A673 (cell line): ENCODE data around the gene SLC51A. TPM values are rescaled to one million over a fixed set of nuclear protein-coding genes. Genes with fewer than 3 reads are reported as not detected.
A peak's percentile ranks its signal among the peaks of the same experiment; 100 is the strongest.

Experiments
- BruUV-seq: library from RNA; stranded (reverse); fragments of 400-500 nt; replicated peaks from 2 replicates; lab custom pipeline; 2021; lab: Mats Ljungman, UMichigan
- CTCF ChIA-PET: fragments of 300-600 bp; sonication (Branson Sonifier 250); formaldehyde crosslinking; loops from one replicate; lab custom pipeline; 2022; ENCODE audit warnings: antibody characterized with exemption; lab: Charles Lee
- POLR2A ChIA-PET: fragments of 300-600 bp; sonication (Branson Sonifier 250); formaldehyde crosslinking; loops from one replicate; lab custom pipeline; 2022; ENCODE audit warnings: antibody characterized with exemption; ENCODE audit not compliant: low non-redundant PET; lab: Charles Lee
- DNase-seq: peaks from one replicate; pipeline ENCODE4 v3.0.0-alpha.2; 2015; ENCODE audit warnings: low spot score
- H3K27ac ChIP-seq: fragments of 200-600 bp; sonication (generic); 2 replicates; pipeline ENCODE4 v1.5.1; 2016; ENCODE audit warnings: mixed run types, low read depth, mild to moderate bottlenecking, mixed read lengths, antibody characterized with exemption, low read length; ENCODE audit not compliant: poor library complexity, severe bottlenecking
- H3K27me3 ChIP-seq: fragments of 200-600 bp; sonication (generic); replicated peaks from 2 replicates; pipeline ENCODE4 v1.6.1; 2017; ENCODE audit warnings: mixed run types, low read depth, mild to moderate bottlenecking, mixed read lengths, antibody characterized with exemption, low read length; ENCODE audit not compliant: insufficient read depth, poor library complexity
- H3K36me3 ChIP-seq: fragments of 200-600 bp; sonication (generic); 2 replicates; pipeline ENCODE4 v1.6.1; 2016; ENCODE audit warnings: mixed run types, mild to moderate bottlenecking, mixed read lengths, antibody characterized with exemption, low read length; ENCODE audit not compliant: insufficient read depth, poor library complexity, severe bottlenecking
- H3K4me1 ChIP-seq: fragments of 200-600 bp; sonication (generic); 2 replicates; pipeline ENCODE4 v1.6.1; 2017; ENCODE audit warnings: mixed run types, mild to moderate bottlenecking, mixed read lengths, antibody characterized with exemption, low read length; ENCODE audit not compliant: insufficient read depth, poor library complexity, severe bottlenecking
- H3K4me3 ChIP-seq: fragments of 200-600 bp; sonication (generic); 2 replicates; pipeline ENCODE4 v1.5.1; 2016; ENCODE audit warnings: low read depth, mixed run types, mild to moderate bottlenecking, mixed read lengths, low read length; ENCODE audit not compliant: poor library complexity, severe bottlenecking
- H3K9me3 ChIP-seq: fragments of 200-600 bp; sonication (generic); 2 replicates; pipeline ENCODE4 v1.6.1; 2016; ENCODE audit warnings: mixed run types, low read depth, mild to moderate bottlenecking, mixed read lengths, antibody characterized with exemption, low read length; ENCODE audit not compliant: poor library complexity, severe bottlenecking
- CTCF ChIP-seq: fragments of 300-800, 200-600 bp; sonication (generic); conservative IDR thresholded peaks from 2 replicates; pipeline ENCODE4 v1.5.1; 2017; ENCODE audit warnings: low read depth, mild to moderate bottlenecking, antibody characterized with exemption, low read length, moderate library complexity, mixed read lengths
- EZH2 ChIP-seq: fragments of 200-600 bp; sonication (generic); IDR thresholded peaks from 2 replicates; pipeline ENCODE4 v1.6.1; 2017; ENCODE audit warnings: borderline replicate concordance, low read depth, mild to moderate bottlenecking, mixed read lengths, antibody characterized with exemption, low read length; ENCODE audit not compliant: poor library complexity, severe bottlenecking
- intact Hi-C: fragments of 100-400 bp; cut with micrococcal nuclease; formaldehyde crosslinking; loops from one replicate; pipeline ENCODE4 v1.10.0; 2022; ENCODE audit not compliant: unreplicated experiment
- total RNA-seq: library from RNA; stranded (reverse); gene quantifications from 2 replicates; pipeline ENCODE4 v1.2.3, GENCODE V29; 2021

Gene SLC51A
- total RNA-seq, 1 experiment from 2014 or later, result not detected

- POLR2A ChIA-PET, result interaction anchor here (0.6 kb wide), 1 partner anchor 295 kb away, joined by 15 read pairs; no protein-coding TSS in a partner anchor
- TF ChIP-seq EZH2 (no peak), CTCF (no peak)
- Histone ChIP-seq H3K4me3 (no peak overlapping the region), H3K36me3 (no peaks in the 10 kb centered on the region), H3K9me3 (no peaks in the 10 kb centered on the region), H3K27ac (no peak overlapping the region), H3K4me1 (no peaks in the 10 kb centered on the region), H3K27me3 (no peaks in the 10 kb centered on the region)
- BruUV-seq, result no TSS peak
- CTCF ChIA-PET, result no interaction called here
- DNase-seq, result no peak
- intact Hi-C loops, result no loop called here
Observed at GRCh38 chr3:196189566-196190347, 26.6 kb upstream of the SLC51A start.

GRCh38 chr3:196192036-196192523, 24.3 kb upstream of the SLC51A start:
- Histone ChIP-seq H3K4me3 (no peak overlapping the region), H3K27me3 (no peaks in the 10 kb centered on the region), H3K27ac (no peak overlapping the region), H3K9me3 (no peaks in the 10 kb centered on the region), H3K36me3 (no peaks in the 10 kb centered on the region), H3K4me1 (no peaks in the 10 kb centered on the region)
- ChIA-PET POLR2A (no interaction called here), CTCF (no interaction called here)
- DNase-seq, result no peak
- no TSS peak for BruUV-seq
- intact Hi-C loops, result no loop called here
- TF ChIP-seq CTCF (peak; percentile 32; the same call in 1 of the 2 replicates), EZH2 (no peak)

GRCh38 chr3:196192524-196193051, 23.7 kb upstream of the SLC51A start:
- H3K27ac ChIP-seq, result no peak overlapping the region
- no peaks in the 10 kb centered on the region for H3K36me3 ChIP-seq
- H3K9me3 ChIP-seq, result no peaks in the 10 kb centered on the region
- H3K4me1 ChIP-seq, result no peaks in the 10 kb centered on the region
- TF ChIP-seq CTCF, result no peak
- TF ChIP-seq EZH2, result no peak
- intact Hi-C loops, result no loop called here
- ChIA-PET CTCF (no interaction called here), POLR2A (no interaction called here)
- BruUV-seq, result no TSS peak
- H3K27me3 ChIP-seq, result no peaks in the 10 kb centered on the region
- no peak for DNase-seq
- H3K4me3 ChIP-seq, result no peak overlapping the region
